GM12874 (cell line): ENCODE data around the gene ACE2.

Source experiments
- TF ChIP-seq, protein P1 (sequence below): IDR thresholded peaks from 2 replicates; pipeline ENCODE4 v1.5.1; 2011; ENCODE audit warnings: low read depth, mild to moderate bottlenecking, control low read depth, low read length, moderate library complexity; ENCODE audit not compliant: insufficient read depth

ACE2 gene

DNA sequence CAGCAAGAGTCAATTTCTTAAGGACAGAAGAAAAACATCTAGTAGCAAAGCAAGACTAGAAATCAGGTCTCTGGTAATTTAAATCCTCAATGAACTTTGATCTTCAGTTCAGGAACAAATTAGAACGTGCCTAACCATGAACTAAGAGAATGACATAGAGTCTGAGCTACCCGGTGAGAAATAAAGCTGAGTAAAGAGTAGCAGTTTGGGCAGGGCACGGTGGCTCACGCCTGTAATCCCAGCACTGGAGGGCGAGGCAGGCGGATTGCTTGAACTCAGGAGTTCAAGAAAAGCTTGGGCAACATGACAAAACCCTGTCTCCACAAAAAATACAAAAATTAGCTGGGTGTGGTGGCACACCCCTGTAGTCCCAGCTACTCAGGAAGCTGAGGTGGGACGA lies 37.7 kb downstream of the ACE2 start:
- TF ChIP-seq, protein P1, sequence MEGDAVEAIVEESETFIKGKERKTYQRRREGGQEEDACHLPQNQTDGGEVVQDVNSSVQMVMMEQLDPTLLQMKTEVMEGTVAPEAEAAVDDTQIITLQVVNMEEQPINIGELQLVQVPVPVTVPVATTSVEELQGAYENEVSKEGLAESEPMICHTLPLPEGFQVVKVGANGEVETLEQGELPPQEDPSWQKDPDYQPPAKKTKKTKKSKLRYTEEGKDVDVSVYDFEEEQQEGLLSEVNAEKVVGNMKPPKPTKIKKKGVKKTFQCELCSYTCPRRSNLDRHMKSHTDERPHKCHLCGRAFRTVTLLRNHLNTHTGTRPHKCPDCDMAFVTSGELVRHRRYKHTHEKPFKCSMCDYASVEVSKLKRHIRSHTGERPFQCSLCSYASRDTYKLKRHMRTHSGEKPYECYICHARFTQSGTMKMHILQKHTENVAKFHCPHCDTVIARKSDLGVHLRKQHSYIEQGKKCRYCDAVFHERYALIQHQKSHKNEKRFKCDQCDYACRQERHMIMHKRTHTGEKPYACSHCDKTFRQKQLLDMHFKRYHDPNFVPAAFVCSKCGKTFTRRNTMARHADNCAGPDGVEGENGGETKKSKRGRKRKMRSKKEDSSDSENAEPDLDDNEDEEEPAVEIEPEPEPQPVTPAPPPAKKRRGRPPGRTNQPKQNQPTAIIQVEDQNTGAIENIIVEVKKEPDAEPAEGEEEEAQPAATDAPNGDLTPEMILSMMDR = no peak

DNA sequence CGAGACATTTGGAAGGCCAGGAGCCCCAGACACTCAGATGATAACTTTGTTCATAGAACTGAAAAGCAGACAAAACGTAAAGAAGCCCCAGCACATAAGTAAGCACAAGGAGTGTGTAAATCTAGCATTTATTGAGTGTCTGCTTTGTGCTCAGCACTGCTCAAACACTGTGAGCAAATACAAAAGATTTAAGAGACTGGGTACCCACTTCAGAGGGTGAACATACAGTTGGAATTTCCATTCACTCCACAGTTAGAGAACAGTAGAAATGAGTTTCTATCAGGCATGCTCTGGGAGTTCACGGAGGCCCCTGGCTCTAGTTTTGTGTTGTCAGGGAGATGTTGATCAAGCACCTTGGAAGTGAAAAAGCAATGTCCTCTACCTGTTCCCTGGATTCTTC lies 39.8 kb downstream of the ACE2 start:
- TF ChIP-seq, protein P1 = no peak

DNA sequence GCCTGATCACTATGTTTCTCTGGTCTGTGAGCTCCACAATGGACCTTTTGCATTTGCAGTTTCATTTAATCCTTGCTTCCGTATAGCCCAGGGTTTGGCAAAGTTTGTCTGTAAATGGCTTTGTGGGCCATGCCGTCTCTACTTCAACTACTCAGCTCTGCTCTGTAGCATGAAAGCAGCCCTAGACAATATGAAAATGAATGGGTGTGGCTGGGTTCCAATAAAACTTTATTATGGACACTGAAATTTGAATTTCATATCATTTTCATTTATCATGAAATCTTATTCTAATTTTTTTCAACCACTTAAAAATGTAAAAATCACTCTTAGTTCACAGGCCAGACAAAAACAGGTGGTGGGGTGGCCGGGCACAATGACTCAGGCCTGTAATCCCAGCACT lies 41.5 kb downstream of the ACE2 start:
- TF ChIP-seq, protein P1 = no peak

DNA sequence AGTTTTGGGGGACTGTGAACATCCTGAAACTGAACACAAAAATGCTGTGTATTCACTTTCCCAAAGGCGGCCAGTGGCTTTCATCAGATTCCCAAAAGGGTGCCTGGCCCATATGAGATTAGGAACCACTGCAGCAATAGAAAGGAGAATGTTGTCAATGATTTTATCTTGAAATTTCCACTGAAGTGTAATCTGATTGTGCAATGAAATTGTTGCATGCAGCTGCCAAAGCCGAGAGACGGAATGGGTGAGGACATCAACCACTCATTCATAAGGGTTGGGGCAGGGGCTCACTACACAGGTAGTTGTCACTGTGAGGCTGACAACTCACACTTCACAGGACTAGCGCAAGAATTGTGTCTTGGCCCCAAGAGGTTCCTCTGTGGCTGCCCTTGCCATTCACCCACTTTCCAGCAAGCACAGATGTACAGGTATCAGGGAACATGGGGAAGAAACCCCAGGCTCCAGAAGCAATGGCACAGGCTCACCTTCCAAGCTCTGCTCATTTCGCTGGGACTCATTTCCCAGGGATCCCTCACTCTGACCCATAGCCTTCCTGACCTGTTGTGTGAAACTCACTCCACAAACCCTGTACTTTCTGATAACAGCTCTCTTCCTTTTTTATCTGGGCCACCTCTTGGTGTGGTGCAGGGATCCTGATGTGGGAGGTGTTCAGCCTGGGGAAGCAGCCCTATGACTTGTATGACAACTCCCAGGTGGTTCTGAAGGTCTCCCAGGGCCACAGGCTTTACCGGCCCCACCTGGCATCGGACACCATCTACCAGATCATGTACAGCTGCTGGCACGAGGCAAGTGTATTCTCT lies 51.4 kb downstream of the ACE2 start:
- TF ChIP-seq, protein P1 = no peak

DNA sequence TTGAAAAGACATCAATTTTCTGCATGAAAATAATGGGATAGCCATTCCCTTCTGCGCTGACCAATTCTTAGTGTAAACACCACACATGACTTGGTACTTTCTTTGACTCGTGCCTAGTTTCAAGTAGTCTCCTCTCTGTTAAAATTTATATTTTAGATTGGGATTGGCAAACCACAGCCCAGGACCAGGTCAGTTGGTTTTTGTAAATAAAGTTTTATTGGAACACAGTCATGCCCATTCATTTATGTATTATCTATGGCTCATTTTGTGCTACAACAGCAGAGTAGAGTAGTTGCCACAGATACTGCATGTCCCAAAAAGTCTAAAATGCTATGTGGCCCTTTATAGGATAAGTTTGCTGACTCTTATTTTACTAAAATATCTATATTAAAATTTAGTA lies 53.4 kb downstream of the ACE2 start:
- TF ChIP-seq, protein P1 = no peak

DNA sequence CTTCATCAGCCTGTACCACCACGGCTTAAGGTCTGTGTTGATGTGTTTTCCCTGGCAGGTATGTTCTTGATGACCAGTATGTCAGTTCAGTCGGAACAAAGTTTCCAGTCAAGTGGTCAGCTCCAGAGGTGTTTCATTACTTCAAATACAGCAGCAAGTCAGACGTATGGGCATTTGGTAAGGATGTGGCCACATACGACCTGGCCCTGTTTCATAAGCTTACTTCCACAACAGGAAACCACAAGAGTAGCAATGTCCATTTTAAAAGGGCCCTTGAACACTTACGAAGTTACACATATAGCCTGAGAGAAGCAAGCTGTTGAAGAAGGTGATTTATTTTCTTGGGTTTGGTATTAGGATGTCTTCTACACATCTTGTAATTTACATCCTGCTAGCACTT lies 54.0 kb downstream of the ACE2 start:
- TF ChIP-seq, protein P1 = no peak

DNA sequence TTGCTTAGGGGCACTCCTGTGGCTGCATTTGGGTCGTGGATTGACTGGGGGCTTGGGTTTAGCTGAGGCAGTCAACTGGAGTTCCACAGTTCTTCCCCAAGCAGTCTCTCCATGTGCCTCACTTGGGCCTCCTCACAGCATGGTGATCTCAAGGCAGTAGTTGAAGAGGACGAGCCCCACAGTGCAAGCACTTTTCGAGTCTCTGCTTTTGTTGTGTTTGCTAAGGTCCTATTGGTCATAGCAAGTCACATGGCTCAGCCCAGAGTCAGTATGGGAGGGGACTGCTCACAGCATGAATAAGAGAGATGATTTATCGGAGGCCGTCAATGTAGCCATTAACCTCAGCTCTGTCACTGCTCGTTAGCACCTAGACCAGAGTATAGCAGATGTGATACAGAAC lies 70.4 kb downstream of the ACE2 start:
- TF ChIP-seq, protein P1 = no peak
